Upper lobe of right lung (tissue), 1 donor: Measurements from ENCODE around the gene ZNF496. TPM values are rescaled to one million over a fixed set of nuclear protein-coding genes. Genes with fewer than 3 reads are reported as not detected.
"Not testable (repeated sequence)": the region's sequence is repeated elsewhere in the genome, so short reads cannot be mapped to it uniquely, and the experiment has no call there.

Source experiments
- ATAC-seq: fragments of 200-7000 bp; cut with Tn5 transposase; one replicate; pipeline ENCODE4 v1.9.1; 2020; ENCODE audit warnings: mild to moderate bottlenecking, moderate library complexity
- DNase-seq: peaks from one replicate; pipeline ENCODE4 v3.0.0-alpha.2; 2020
- H3K27ac ChIP-seq: fragments of 200-600 bp; one replicate; pipeline ENCODE4 v1.8.0; 2022
- H3K27me3 ChIP-seq: fragments of 200-600 bp; one replicate; pipeline ENCODE4 v1.8.0; 2022; ENCODE audit warnings: mild to moderate bottlenecking
- H3K36me3 ChIP-seq: fragments of 200-600 bp; one replicate; pipeline ENCODE4 v1.8.0; 2022
- H3K4me1 ChIP-seq: fragments of 200-600 bp; one replicate; pipeline ENCODE4 v1.8.0; 2022
- H3K4me3 ChIP-seq: fragments of 200-600 bp; one replicate; pipeline ENCODE4 v1.8.0; 2022; ENCODE audit warnings: mild to moderate bottlenecking
- H3K9me3 ChIP-seq: fragments of 200-600 bp; one replicate; pipeline ENCODE4 v1.8.0; 2022
- intact Hi-C: fragments of 100-400 bp; cut with DNase I; formaldehyde crosslinking; loops from one replicate; pipeline ENCODE4 v1.11.0; 2022
- long read RNA-seq: library from polyadenylated mRNA; unstranded; transcript quantifications from one replicate; pipeline ENCODE4 v2.0.0, GENCODE V29; 2021
- total RNA-seq: library from RNA; stranded (reverse); fragmentation: NEBNext Ultra II Directional; extraction: Animal tissue kit (Norgen Biotek cat#: 25700); gene quantifications from one replicate; pipeline ENCODE4 v1.2.1, GENCODE V29; 2021
- TF ChIP-seq, protein P1 (sequence below): fragments of 200-600 bp; IDR thresholded peaks from one replicate; pipeline ENCODE4 v1.8.0; 2022; ENCODE audit warnings: antibody characterized with exemption
- donor health status: DM: no; HTN: yes; CAD: no; lungs with severe emphysema.

Gene ZNF496
- 28.0 TPM for total RNA-seq
- long read RNA-seq, full-length matches to known transcripts = 3 of 36 reads
- long read RNA-seq, partial matches to known transcripts = 5 of 36 reads
- long read RNA-seq, other reads (novel, unspliced or antisense) = 28 of 36 reads

- H3K4me3 ChIP-seq = peak within 1 kb of the TSS; percentile 82
- H3K4me1 ChIP-seq = peaks cover 28% of the 10 kb centered on the region
- no peaks in the 10 kb centered on the region for H3K9me3 ChIP-seq
- peak within 1 kb of the TSS; percentile 89 for H3K27ac ChIP-seq
- DNase-seq (peak; percentile 91), ATAC-seq (peak; percentile 82)
- TF ChIP-seq, protein P1, sequence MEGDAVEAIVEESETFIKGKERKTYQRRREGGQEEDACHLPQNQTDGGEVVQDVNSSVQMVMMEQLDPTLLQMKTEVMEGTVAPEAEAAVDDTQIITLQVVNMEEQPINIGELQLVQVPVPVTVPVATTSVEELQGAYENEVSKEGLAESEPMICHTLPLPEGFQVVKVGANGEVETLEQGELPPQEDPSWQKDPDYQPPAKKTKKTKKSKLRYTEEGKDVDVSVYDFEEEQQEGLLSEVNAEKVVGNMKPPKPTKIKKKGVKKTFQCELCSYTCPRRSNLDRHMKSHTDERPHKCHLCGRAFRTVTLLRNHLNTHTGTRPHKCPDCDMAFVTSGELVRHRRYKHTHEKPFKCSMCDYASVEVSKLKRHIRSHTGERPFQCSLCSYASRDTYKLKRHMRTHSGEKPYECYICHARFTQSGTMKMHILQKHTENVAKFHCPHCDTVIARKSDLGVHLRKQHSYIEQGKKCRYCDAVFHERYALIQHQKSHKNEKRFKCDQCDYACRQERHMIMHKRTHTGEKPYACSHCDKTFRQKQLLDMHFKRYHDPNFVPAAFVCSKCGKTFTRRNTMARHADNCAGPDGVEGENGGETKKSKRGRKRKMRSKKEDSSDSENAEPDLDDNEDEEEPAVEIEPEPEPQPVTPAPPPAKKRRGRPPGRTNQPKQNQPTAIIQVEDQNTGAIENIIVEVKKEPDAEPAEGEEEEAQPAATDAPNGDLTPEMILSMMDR = no peak
- no peaks in the 10 kb centered on the region for H3K27me3 ChIP-seq
- intact Hi-C loops = no loop called here
- peaks cover 25% of the 10 kb centered on the region for H3K36me3 ChIP-seq
Measured at GRCh38 chr1:247331525-247332214, at the start of gene ZNF496. Gene ZNF496, minus strand, starts transcription at chr1:247331867. Its CDS starts 2,289 bp downstream, at chr1:247329578.

DNA sequence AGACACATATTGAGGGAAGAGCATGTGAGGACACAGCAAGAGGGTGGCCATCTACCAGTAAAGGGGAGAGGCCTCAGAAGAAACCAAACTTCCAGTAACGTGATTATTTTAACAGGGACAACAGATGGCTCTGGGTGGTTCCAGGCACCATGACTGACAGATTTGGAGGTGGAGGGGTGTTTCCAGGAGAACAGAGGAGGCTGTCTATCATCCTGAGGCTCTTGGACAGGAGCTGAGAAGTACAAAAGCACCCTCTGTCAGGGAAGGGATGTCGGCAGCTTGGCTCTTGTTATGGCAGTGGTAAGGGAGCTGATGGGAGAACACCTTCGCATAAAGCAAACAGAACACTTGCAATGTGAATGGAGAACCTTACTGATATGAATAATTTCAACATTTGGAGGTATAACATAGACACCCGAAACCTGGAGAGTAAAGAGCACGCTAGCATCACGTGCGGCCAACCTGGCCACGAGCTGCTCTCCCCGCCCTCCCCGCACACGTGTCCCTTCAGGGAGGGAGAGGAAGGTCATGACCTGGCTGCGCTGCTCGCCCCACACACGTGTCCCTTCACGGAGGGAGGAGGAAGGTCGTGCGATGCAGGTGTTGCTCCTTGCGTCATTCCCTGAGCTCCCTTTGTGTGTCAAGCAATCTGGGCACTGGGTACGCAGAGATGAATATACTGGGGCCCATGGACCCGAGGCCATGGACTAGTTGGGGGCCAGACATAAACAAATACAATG lies 46.8 kb upstream of the ZNF496 start:
- Histone ChIP-seq H3K36me3 (no peaks in the 10 kb centered on the region), H3K27me3 (peaks cover 6% of the 10 kb centered on the region), H3K9me3 (no peaks in the 10 kb centered on the region), H3K4me3 (no peak overlapping the region), H3K27ac (no peak overlapping the region), H3K4me1 (no peaks in the 10 kb centered on the region)
- ATAC-seq (no peak), DNase-seq (no peak)
- intact Hi-C loops = no loop called here
- TF ChIP-seq, protein P1 = no peak

- H3K9me3 ChIP-seq, H3K27me3 ChIP-seq, DNase-seq, ATAC-seq, intact Hi-C loops, H3K27ac ChIP-seq, H3K36me3 ChIP-seq, H3K4me3 ChIP-seq, H3K4me1 ChIP-seq: not testable (repeated sequence)
Measured at GRCh38 chr1:247377656-247378055, 46.0 kb upstream of the ZNF496 start.

DNA sequence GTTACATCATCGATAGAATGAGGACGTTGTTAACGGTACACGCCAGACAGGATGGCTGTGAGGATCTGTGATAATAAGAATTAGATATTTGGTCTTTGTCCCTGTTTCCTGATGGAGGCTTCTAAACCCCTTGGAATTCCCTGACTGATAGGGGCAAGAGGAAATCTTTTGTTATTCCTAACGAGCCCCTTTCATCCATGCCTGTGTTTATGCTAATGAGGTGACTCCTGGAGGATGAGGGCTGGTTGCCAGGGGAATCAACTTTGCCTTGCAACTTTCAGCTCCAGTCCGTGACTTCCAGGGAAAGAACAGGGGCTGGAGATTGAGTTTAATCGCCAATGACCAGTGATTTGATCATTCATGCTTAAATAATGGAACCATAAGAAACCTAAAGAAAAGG lies 45.0 kb upstream of the ZNF496 start:
- Histone ChIP-seq H3K4me1 (no peaks in the 10 kb centered on the region), H3K27me3 (peaks cover 6% of the 10 kb centered on the region), H3K4me3 (no peak overlapping the region), H3K9me3 (no peaks in the 10 kb centered on the region), H3K27ac (no peak overlapping the region), H3K36me3 (no peaks in the 10 kb centered on the region)
- intact Hi-C loops = no loop called here
- ATAC-seq = no peak
- DNase-seq = no peak
- TF ChIP-seq, protein P1 = no peak

- no peak overlapping the region for H3K4me3 ChIP-seq
- no peaks in the 10 kb centered on the region for H3K36me3 ChIP-seq
- intact Hi-C loops = no loop called here
- H3K27ac ChIP-seq = no peak overlapping the region
- TF ChIP-seq, protein P1 = no peak
- no peak for ATAC-seq
- no peaks in the 10 kb centered on the region for H3K27me3 ChIP-seq
- no peak for DNase-seq
- no peaks in the 10 kb centered on the region for H3K4me1 ChIP-seq
- no peaks in the 10 kb centered on the region for H3K9me3 ChIP-seq
Measured at GRCh38 chr1:247375747-247376146, 44.1 kb upstream of the ZNF496 start.

DNA sequence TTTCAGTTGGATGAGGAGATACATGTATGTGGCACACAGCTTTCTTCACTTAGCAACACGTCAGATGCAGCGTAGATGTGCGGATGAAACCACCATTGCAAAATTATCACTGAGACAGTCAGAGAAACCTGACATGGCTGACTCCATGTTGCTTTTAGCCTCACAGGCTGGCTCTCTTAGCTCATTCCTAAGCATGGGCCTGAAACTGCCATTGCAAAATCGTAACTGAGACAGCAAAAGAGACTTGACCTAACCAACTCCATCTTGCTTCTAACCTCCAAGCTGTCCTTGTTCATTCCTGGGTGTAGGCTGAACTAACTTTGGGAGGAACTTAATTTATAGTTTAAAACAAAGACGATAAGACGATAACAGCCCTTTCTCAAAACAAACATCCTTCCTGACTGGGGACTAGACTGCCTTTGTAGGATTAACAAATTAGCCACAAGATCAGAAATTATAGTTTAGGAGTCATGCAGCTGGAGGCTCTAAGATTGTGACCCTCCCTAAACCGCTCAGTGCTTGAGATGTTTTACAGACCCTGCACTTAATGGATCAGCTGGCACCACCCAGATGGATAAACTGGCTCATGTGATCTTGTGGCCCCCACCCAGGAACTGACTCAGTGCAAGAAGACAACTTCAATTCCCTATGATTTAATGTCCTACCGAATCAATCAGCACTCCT lies 43.1 kb upstream of the ZNF496 start:
- ATAC-seq, DNase-seq, H3K9me3 ChIP-seq, H3K4me1 ChIP-seq, intact Hi-C loops, H3K27ac ChIP-seq, H3K4me3 ChIP-seq, H3K27me3 ChIP-seq, H3K36me3 ChIP-seq: not testable (repeated sequence)
